ENCODE data around the gene ZBP1.

ZBP1 gene

GRCh38 chr20:57558614-57559288, 61.5 kb downstream of the ZBP1 start:
- no peak for DNase-seq (ENCODE audit: low read depth)

GRCh38 chr20:57557926-57558613, 62.2 kb downstream of the ZBP1 start:
- DNase-seq (ENCODE audit: low read depth) = no peak

GRCh38 chr20:57556980-57557274, 63.3 kb downstream of the ZBP1 start:
- no peak for DNase-seq (ENCODE audit: low read depth)

- no peak for DNase-seq (ENCODE audit: low read depth)
Measured at GRCh38 chr20:57555457-57556184, 64.6 kb downstream of the ZBP1 start.

Measured in activated gamma-delta T cell treated with anti-CD3 and anti-CD28 coated beads, Interleukin-2, amount 50 U/mL, for 16 hours (primary cell).